ENCODE data around the gene RAB26. TPM values are rescaled to one million over a fixed set of nuclear protein-coding genes. Genes with fewer than 3 reads are reported as not detected.
"Not testable (repeated sequence)": the region's sequence is repeated elsewhere in the genome, so short reads cannot be mapped to it uniquely, and the experiment has no call there.

The RAB26 gene
- polyA plus RNA-seq, 4 donors = 11.9 to 31.9 (median 23.7) TPM

DNA sequence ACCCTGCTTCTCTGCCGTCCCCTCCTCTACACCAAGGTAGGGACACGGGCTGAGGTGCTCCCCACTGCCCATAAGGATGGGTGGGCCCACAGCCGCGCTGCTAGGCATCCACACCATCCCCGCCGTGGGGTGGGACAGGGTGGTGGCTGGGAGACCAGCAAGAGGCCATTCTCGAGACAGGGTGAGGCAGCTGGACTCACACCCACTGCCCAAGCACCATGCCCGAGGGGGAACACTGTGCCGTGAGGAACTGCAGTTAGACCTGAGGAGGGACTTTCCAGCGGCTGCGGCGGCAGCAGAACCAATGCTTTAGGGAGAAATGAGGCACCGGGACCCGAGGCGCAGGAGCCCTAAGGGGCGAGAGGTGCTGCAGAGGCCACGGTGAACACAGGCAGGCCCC lies 26.0 kb upstream of the RAB26 start:
- Histone ChIP-seq H3K27ac (ENCODE audit: low read depth in 1 of 3, low read length in 2 of 3) (no peak overlapping the region), H3K9me3 (ENCODE audit: control insufficient read depth in 2 of 2, insufficient read depth in 1 of 2, low read depth in 1 of 2, low read length in 1 of 2) (no peaks in the 10 kb centered on the region), H3K4me1 (ENCODE audit: control insufficient read depth in 3 of 3, insufficient read depth in 2 of 3, low read depth in 1 of 3, low read length in 2 of 3) (peaks cover 0 to 27% (median 0%) of the 10 kb centered on the region in 3 donors), H3K36me3 (ENCODE audit: control insufficient read depth in 3 of 3, insufficient read depth in 2 of 3, low read depth in 1 of 3, low read length in 3 of 3) (no peaks in the 10 kb centered on the region), H3K4me3 (ENCODE audit: low read depth in 1 of 3, low read length in 3 of 3) (no peak overlapping the region), H3K27me3 (ENCODE audit: control insufficient read depth in 3 of 3, insufficient read depth in 3 of 3, low read length in 3 of 3) (no peaks in the 10 kb centered on the region)
- no peak for FAIRE-seq
- WGBS, 3 donors = 83 to 93% (median 86%) methylated on average over 13 to 17 of the region's 17 CpGs
- DNase-seq = no peak

DNA sequence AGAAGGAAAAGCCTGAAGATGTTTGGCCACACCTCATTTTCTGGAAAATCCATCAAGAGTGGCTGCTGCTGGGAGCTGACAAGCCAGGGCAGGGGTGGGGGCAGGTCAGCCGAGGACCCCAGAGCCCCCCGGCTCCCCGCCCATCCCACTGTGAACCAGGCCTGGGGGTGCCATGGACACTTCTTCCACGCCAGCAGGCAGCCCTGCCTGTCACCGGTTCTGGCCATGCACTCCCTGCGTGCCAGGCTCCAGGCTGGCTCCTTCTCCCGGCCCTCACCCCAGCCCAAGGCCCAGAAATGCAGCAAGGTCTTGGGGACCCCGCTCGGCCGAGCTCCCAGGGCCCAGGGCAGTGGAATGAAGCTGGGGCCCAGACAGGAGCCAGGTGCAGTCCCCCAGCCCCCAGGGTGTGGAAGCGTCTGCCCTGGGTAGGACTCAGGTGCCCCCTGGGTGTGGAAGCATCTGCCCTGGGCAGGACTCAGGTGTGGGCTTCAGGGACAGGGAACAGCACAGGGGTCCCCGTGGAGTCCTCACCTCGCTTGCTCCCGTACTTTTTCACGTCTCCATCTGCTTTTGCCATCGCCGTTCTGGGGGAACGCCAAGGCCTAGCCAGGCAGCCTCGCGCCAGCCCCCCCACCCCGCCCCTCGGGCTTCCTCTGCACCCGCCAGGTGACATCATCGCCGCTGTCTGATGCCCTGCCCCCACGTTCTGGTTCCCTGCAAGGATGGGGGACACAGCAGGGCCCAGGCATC lies 25.3 kb upstream of the RAB26 start:
- not testable (repeated sequence) for DNase-seq; H3K9me3 ChIP-seq (ENCODE audit: control insufficient read depth in 2 of 2, insufficient read depth in 1 of 2, low read depth in 1 of 2, low read length in 1 of 2); H3K27me3 ChIP-seq (ENCODE audit: control insufficient read depth in 3 of 3, insufficient read depth in 3 of 3, low read length in 3 of 3); H3K36me3 ChIP-seq (ENCODE audit: control insufficient read depth in 3 of 3, insufficient read depth in 2 of 3, low read depth in 1 of 3, low read length in 3 of 3); FAIRE-seq; H3K4me3 ChIP-seq (ENCODE audit: low read depth in 1 of 3, low read length in 3 of 3)
- Histone ChIP-seq H3K4me1 (ENCODE audit: control insufficient read depth in 3 of 3, insufficient read depth in 2 of 3, low read depth in 1 of 3, low read length in 2 of 3) (peaks cover 0 to 29% (median 0%) of the 10 kb centered on the region in 3 donors), H3K27ac (ENCODE audit: low read depth in 1 of 3, low read length in 2 of 3) (peak overlapping the region in 1 of 3 donors; percentile 93)
- WGBS, 3 donors = 71 to 88% (median 84%) methylated on average over 17 to 21 of the region's 26 CpGs

DNA sequence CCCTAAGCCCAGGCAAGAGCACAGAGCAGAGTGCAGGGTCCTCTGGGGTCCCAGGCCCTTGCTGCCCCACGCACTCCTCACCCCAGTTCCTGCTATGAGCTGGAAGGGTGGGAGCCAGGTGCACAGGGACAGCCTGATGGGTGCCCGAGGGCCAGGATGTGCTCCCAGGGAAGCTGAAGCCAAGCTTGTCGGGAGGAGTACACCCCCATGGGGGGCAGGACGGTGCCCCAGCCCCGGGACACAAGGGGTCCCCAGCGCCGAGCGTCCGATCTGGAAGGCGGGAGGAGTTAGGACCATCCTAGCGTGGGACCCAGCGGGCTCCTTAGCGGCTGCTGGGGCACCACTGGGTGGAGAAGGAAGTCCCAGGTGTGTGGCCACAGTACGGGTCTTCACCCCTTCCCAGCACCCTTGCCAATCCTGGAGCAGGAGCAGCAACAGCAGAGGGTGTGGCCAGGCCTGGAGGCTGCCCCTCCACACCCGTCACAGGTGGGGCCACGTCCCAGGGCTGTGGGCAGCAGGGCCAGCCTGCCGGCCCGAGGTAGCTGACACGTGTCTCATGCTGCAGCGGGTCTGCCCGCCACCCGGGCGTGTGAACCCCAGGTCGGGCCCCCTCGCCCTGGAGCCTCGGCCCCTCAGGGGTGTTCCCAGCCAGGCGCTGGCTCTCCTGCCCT lies 24.6 kb upstream of the RAB26 start:
- FAIRE-seq; H3K4me3 ChIP-seq (ENCODE audit: low read depth in 1 of 3, low read length in 3 of 3); H3K36me3 ChIP-seq (ENCODE audit: control insufficient read depth in 3 of 3, insufficient read depth in 2 of 3, low read depth in 1 of 3, low read length in 3 of 3); H3K9me3 ChIP-seq (ENCODE audit: control insufficient read depth in 2 of 2, insufficient read depth in 1 of 2, low read depth in 1 of 2, low read length in 1 of 2); H3K27me3 ChIP-seq (ENCODE audit: control insufficient read depth in 3 of 3, insufficient read depth in 3 of 3, low read length in 3 of 3); DNase-seq: not testable (repeated sequence)
- WGBS, 3 donors = 46 to 77% (median 66%) methylated on average over 11 to 26 of the region's 27 CpGs
- H3K27ac ChIP-seq (ENCODE audit: low read depth in 1 of 3, low read length in 2 of 3) = peak overlapping the region in 2 of 3 donors; percentile 86 to 93
- H3K4me1 ChIP-seq (ENCODE audit: control insufficient read depth in 3 of 3, insufficient read depth in 2 of 3, low read depth in 1 of 3, low read length in 2 of 3) = peaks cover 0 to 29% (median 0%) of the 10 kb centered on the region in 3 donors

DNA sequence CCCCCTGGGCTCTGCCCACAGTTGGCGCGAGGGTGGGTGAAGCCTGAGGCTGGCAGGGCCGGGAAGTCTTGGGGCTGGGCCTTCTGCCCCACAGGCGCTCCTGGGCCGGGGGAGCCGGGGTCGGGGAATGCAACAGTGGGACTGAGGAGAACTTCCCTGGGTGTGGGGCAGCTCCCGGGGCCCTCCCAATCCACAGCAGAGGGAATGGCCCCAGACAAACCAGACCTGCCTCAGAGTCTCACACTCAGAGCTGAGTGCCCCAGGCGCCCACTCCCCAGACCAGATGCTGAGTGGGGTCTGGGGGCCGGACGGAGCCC lies 24.1 kb upstream of the RAB26 start:
- Histone ChIP-seq H3K27ac (ENCODE audit: low read depth in 1 of 3, low read length in 2 of 3) (peak overlapping the region in 2 of 3 donors; percentile 86 to 93), H3K4me1 (ENCODE audit: control insufficient read depth in 3 of 3, insufficient read depth in 2 of 3, low read depth in 1 of 3, low read length in 2 of 3) (peaks cover 0 to 29% (median 0%) of the 10 kb centered on the region in 3 donors)
- WGBS, 3 donors = 49 to 57% (median 54%) methylated on average over 4 to 11 of the region's 11 CpGs
- not testable (repeated sequence) for H3K4me3 ChIP-seq (ENCODE audit: low read depth in 1 of 3, low read length in 3 of 3); H3K36me3 ChIP-seq (ENCODE audit: control insufficient read depth in 3 of 3, insufficient read depth in 2 of 3, low read depth in 1 of 3, low read length in 3 of 3); H3K27me3 ChIP-seq (ENCODE audit: control insufficient read depth in 3 of 3, insufficient read depth in 3 of 3, low read length in 3 of 3); H3K9me3 ChIP-seq (ENCODE audit: control insufficient read depth in 2 of 2, insufficient read depth in 1 of 2, low read depth in 1 of 2, low read length in 1 of 2); DNase-seq; FAIRE-seq

DNA sequence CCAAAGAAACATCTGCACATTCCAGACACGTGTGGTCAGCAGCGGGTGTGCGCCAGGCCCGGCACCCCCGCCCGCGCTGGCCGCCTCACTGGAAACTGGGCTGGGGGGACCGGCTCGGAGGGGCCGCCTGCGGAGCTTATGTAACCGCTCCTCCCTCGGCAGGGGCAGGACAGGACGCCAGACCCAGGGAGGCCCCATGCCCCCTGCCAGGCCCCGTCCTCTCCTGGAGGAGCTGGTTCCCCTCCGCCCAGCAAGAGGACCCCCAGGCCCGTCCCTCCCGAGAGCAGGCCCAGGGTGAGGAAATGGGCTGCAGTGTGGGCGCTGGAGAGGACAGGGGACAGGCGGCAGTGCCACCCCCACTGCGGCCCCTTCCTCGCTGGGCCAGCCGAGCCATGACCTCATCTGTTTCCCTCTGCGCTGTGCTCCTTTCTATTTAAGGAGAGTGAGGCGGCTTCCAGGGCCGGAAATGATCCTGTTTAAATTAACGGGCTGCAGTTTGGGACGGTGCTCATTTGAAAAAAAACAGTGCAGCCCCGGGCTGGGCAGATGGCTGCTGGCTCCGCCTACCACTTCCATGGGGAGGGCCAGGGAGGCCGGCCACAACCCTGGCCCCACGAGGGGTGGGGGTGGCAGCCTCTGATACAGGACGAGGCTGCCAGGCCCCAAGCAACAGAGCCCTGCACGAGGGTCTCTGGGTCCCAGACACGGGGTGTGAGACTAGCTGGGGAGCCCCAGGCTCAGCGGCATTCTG lies 23.6 kb upstream of the RAB26 start:
- 40 to 80% (median 69%) methylated on average over 29 to 37 of the region's 37 CpGs for WGBS, 3 donors
- H3K9me3 ChIP-seq (ENCODE audit: control insufficient read depth in 2 of 2, insufficient read depth in 1 of 2, low read depth in 1 of 2, low read length in 1 of 2); FAIRE-seq; H3K27me3 ChIP-seq (ENCODE audit: control insufficient read depth in 3 of 3, insufficient read depth in 3 of 3, low read length in 3 of 3); H3K36me3 ChIP-seq (ENCODE audit: control insufficient read depth in 3 of 3, insufficient read depth in 2 of 3, low read depth in 1 of 3, low read length in 3 of 3); H3K4me3 ChIP-seq (ENCODE audit: low read depth in 1 of 3, low read length in 3 of 3): not testable (repeated sequence)
- peak overlapping the region in 2 of 3 donors; percentile 86 to 93 for H3K27ac ChIP-seq (ENCODE audit: low read depth in 1 of 3, low read length in 2 of 3)
- DNase-seq = peak in 1 of 2 donors; percentile 47
- H3K4me1 ChIP-seq (ENCODE audit: control insufficient read depth in 3 of 3, insufficient read depth in 2 of 3, low read depth in 1 of 3, low read length in 2 of 3) = peaks cover 0 to 29% (median 0%) of the 10 kb centered on the region in 3 donors

DNA sequence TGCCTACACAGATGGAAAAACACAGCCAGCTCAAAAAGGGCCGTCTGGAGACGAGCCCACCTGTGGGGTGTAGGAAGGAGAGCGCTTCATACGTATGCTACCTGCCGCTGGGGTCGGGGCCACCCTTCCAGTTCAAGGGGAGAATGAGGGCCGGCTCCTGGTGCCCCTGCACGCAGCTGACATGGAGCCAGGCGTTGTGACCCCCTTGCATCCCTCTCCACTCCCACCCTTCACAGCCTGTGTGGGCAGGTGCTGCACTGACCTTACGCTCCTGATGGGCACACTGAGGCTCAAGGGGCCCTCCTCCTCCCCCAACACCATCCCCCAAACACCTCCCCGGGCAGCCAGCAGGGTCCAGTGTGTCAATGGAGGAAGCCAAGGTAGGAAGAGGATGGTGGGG lies 22.8 kb upstream of the RAB26 start:
- WGBS, 3 donors = 58 to 85% (median 77%) methylated on average over 6 to 11 of the region's 11 CpGs
- not testable (repeated sequence) for H3K27me3 ChIP-seq (ENCODE audit: control insufficient read depth in 3 of 3, insufficient read depth in 3 of 3, low read length in 3 of 3); DNase-seq; FAIRE-seq; H3K4me3 ChIP-seq (ENCODE audit: low read depth in 1 of 3, low read length in 3 of 3); H3K9me3 ChIP-seq (ENCODE audit: control insufficient read depth in 2 of 2, insufficient read depth in 1 of 2, low read depth in 1 of 2, low read length in 1 of 2); H3K36me3 ChIP-seq (ENCODE audit: control insufficient read depth in 3 of 3, insufficient read depth in 2 of 3, low read depth in 1 of 3, low read length in 3 of 3)
- Histone ChIP-seq H3K27ac (ENCODE audit: low read depth in 1 of 3, low read length in 2 of 3) (peak overlapping the region in 2 of 3 donors; percentile 86 to 93), H3K4me1 (ENCODE audit: control insufficient read depth in 3 of 3, insufficient read depth in 2 of 3, low read depth in 1 of 3, low read length in 2 of 3) (peaks cover 0 to 29% (median 0%) of the 10 kb centered on the region in 3 donors)

DNA sequence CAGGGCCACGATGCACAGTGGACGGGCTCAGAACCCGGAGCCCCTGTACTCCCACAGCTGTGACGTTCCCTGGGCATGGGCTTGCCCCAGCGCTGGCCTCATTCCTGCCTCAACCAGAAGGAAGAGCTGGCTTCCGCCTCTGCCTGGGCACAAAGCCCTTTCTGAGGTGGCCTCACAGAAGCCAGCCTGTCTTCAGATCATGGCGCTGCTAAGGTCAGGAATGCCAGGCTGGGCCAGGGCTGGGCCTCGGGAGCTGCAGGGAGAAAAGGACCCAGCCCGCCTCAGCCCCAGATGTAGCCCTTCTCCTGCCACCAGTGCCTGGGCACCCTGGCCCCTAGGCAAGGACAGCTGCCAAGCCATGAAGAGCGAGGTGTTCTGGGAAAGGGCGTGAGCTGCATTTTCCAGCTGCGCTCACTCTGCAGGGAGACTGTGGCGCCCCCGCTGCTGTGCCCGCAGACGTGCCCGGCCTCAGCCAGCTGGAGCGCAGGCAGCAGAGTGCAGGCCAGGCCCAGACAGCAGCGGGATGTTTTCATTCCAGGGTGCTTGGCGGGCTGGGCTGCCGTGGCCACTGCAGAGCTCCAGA lies 22.2 kb upstream of the RAB26 start:
- not testable (repeated sequence) for H3K36me3 ChIP-seq (ENCODE audit: control insufficient read depth in 3 of 3, insufficient read depth in 2 of 3, low read depth in 1 of 3, low read length in 3 of 3); H3K4me3 ChIP-seq (ENCODE audit: low read depth in 1 of 3, low read length in 3 of 3); H3K9me3 ChIP-seq (ENCODE audit: control insufficient read depth in 2 of 2, insufficient read depth in 1 of 2, low read depth in 1 of 2, low read length in 1 of 2); H3K27me3 ChIP-seq (ENCODE audit: control insufficient read depth in 3 of 3, insufficient read depth in 3 of 3, low read length in 3 of 3); FAIRE-seq; DNase-seq
- Histone ChIP-seq H3K27ac (ENCODE audit: low read depth in 1 of 3, low read length in 2 of 3) (peak overlapping the region in 2 of 3 donors; percentile 86 to 93), H3K4me1 (ENCODE audit: control insufficient read depth in 3 of 3, insufficient read depth in 2 of 3, low read depth in 1 of 3, low read length in 2 of 3) (peaks cover 0 to 29% (median 0%) of the 10 kb centered on the region in 3 donors)
- 63 to 72% (median 65%) methylated on average over 18 to 21 of the region's 21 CpGs for WGBS, 3 donors

DNA sequence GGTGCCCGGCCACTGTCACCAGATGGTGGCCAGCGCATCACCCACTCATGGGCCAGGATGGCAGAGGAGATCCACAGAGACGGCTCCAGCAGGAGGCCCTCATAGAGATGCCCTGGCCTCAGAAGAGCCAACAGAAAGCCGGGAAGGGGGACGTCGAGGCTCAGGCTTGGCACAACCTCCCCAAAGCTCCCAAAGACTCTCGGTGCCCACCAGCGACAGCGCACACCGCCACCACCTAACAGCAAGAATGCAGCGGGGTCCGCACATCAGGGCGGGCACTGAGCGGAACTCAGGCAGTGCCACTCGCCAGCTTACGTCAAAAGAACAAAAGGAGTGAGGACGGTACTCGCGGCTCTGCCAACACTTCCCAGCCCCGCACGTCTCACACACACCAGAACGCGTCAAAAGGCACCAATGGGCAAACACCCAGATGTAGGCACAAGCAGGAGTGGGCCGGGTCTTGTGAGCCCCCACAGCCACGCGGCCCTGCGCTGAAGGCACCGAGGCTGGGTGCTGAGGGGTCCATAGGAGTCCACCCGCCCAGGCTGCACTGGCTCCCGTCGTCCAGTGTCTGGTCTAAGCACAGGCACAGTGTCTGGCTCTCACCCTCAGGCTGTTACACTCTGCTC lies 21.4 kb upstream of the RAB26 start:
- H3K27me3 ChIP-seq (ENCODE audit: control insufficient read depth in 3 of 3, insufficient read depth in 3 of 3, low read length in 3 of 3); DNase-seq; FAIRE-seq; H3K9me3 ChIP-seq (ENCODE audit: control insufficient read depth in 2 of 2, insufficient read depth in 1 of 2, low read depth in 1 of 2, low read length in 1 of 2); H3K36me3 ChIP-seq (ENCODE audit: control insufficient read depth in 3 of 3, insufficient read depth in 2 of 3, low read depth in 1 of 3, low read length in 3 of 3); H3K4me3 ChIP-seq (ENCODE audit: low read depth in 1 of 3, low read length in 3 of 3): not testable (repeated sequence)
- H3K4me1 ChIP-seq (ENCODE audit: control insufficient read depth in 3 of 3, insufficient read depth in 2 of 3, low read depth in 1 of 3, low read length in 2 of 3) = peaks cover 0 to 29% (median 0%) of the 10 kb centered on the region in 3 donors
- 86 to 95% (median 88%) methylated on average over 29 to 31 of the region's 31 CpGs for WGBS, 3 donors
- H3K27ac ChIP-seq (ENCODE audit: low read depth in 1 of 3, low read length in 2 of 3) = peak overlapping the region in 2 of 3 donors; percentile 60 to 93
